Embryonic facial prominence (tissue), 1 donor: ENCODE results near the gene SPOPL.
"Not testable (repeated sequence)": the region's sequence is repeated elsewhere in the genome, so short reads cannot be mapped to it uniquely, and the experiment has no call there.

ENCODE experiments used
- DNase-seq: peaks from one replicate; pipeline ENCODE4 v3.0.0-alpha.2; 2016; ENCODE audit errors: extremely low spot score

The SPOPL gene

GRCh38 chr2:138501425-138502254 lies at the start of gene SPOPL:
Gene SPOPL, plus strand, starts transcription at chr2:138501770. Its CDS starts 48,447 bp downstream, at chr2:138550217.
- peak; percentile 65 for DNase-seq

GRCh38 chr2:138452324-138452723 lies 49.2 kb upstream of the SPOPL start:
- no peak for DNase-seq

GRCh38 chr2:138453815-138454214 lies 47.8 kb upstream of the SPOPL start:
- DNase-seq, result no peak

- DNase-seq, result no peak
Observed at GRCh38 chr2:138454761-138455160, 46.8 kb upstream of the SPOPL start.

- DNase-seq, result no peak
Observed at GRCh38 chr2:138455275-138455674, 46.3 kb upstream of the SPOPL start.

- DNase-seq, result no peak
Observed at GRCh38 chr2:138455691-138456090, 45.9 kb upstream of the SPOPL start.

GRCh38 chr2:138462689-138463088 lies 38.9 kb upstream of the SPOPL start:
- DNase-seq, result not testable (repeated sequence)

GRCh38 chr2:138468617-138469016 lies 33.0 kb upstream of the SPOPL start:
- DNase-seq, result no peak

GRCh38 chr2:138469411-138469810 lies 32.2 kb upstream of the SPOPL start:
- DNase-seq, result no peak

- no peak for DNase-seq
Observed at GRCh38 chr2:138470941-138471340, 30.6 kb upstream of the SPOPL start.

- no peak for DNase-seq
Observed at GRCh38 chr2:138474100-138474825, 27.3 kb upstream of the SPOPL start.

GRCh38 chr2:138475277-138475776 lies 26.2 kb upstream of the SPOPL start:
- DNase-seq, result no peak

GRCh38 chr2:138476186-138476585 lies 25.4 kb upstream of the SPOPL start:
- no peak for DNase-seq

- no peak for DNase-seq
Observed at GRCh38 chr2:138476940-138477339, 24.6 kb upstream of the SPOPL start.

GRCh38 chr2:138482796-138483195 lies 18.8 kb upstream of the SPOPL start:
- not testable (repeated sequence) for DNase-seq

- DNase-seq, result no peak
Observed at GRCh38 chr2:138485019-138485418, 16.6 kb upstream of the SPOPL start.

- DNase-seq, result no peak
Observed at GRCh38 chr2:138486363-138487198, 15.0 kb upstream of the SPOPL start.

GRCh38 chr2:138490673-138491494 lies 10.7 kb upstream of the SPOPL start:
- no peak for DNase-seq

GRCh38 chr2:138491495-138491862 lies 10.1 kb upstream of the SPOPL start:
- DNase-seq, result no peak

GRCh38 chr2:138492160-138492559 lies 9.4 kb upstream of the SPOPL start:
- DNase-seq, result no peak

- no peak for DNase-seq
Observed at GRCh38 chr2:138493334-138493733, 8.2 kb upstream of the SPOPL start.
